Peyer's patch (tissue), 4 donors: ENCODE measurements around the gene EEF2KMT.
"Not testable (repeated sequence)": the region's sequence is repeated elsewhere in the genome, so short reads cannot be mapped to it uniquely, and the experiment has no call there.

Source experiments
- CTCF ChIP-seq, 6 experiments: fragments of 450-650 bp in 4 of 6; fragments of 200-600 bp in 2 of 6; sonication (generic) in 1 of 6; IDR thresholded peaks; one replicate each; pipeline ENCODE4 v1.5.1; 2017 to 2019; ENCODE audit warnings: antibody characterized with exemption in 6 of 6, mild to moderate bottlenecking in 3 of 6, moderate library complexity in 1 of 6
- POLR2A ChIP-seq, 2 donors: fragments of 450-650 bp; IDR thresholded peaks; one replicate each; pipeline ENCODE4 v1.5.1; 2017; ENCODE audit warnings: antibody characterized with exemption in 2 of 2, mild to moderate bottlenecking in 2 of 2, moderate library complexity in 2 of 2

GRCh38 chr16:5073771-5074170, 23.8 kb downstream of the EEF2KMT start:
- TF ChIP-seq POLR2A, CTCF (IDR thresholded peaks at IDR 0.05): not testable (repeated sequence)
